ENCODE measurements around the gene WDR17. TPM values are rescaled to one million over a fixed set of nuclear protein-coding genes. Genes with fewer than 3 reads are reported as not detected.
"Not testable (repeated sequence)": the region's sequence is repeated elsewhere in the genome, so short reads cannot be mapped to it uniquely, and the experiment has no call there.

Gene WDR17
- polyA plus RNA-seq, 12 donors: 0.32 to 1.8 (median 0.68) TPM; not detected in 2

- no peak for DNase-seq
These were observed 126.3 kb downstream of the WDR17 start for GRCh38 chr4:176191974-176192373.

DNA sequence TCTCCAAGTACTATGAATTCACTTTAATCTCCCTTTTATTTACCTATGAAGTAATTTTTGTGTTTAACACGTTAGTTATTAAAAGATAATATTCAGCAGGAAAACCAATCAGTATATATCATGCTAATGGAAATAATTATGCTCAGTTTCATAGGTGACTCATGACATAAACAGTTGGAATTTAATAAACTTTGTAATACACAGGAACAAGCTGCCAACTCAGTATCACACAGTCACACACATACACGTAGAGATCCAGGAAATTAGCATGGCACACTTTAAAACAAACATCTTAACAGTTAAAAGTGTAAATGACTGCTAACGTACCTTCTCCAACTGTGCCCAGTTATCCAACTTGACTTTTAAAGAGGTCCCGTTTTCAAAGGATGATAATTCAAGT, 127.5 kb downstream of the WDR17 start:
- no peak for DNase-seq

DNA sequence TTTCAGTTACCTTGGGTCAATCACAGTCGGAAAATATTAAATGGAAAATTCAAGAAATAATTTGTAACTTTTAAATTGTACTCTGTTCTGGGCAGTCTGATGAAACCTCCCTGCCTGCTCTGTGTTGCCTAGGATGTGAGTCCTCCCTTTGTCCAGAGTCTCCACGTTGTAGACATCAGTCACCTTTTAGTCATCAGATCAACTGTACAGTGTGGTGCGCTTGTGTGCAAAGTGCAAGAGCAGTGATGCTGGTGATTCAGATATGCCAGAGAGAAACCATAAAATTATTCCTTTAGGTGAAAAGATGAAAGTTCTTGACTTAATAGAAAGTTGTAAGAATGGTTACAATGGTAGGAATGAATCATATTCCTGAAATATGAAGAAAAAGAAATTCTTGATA, 128.3 kb downstream of the WDR17 start:
- DNase-seq: no peak

GRCh38 chr4:176195184-176195978, 129.7 kb downstream of the WDR17 start, which contains the start of gene SPATA4:
SPATA4 (minus strand) TSS chr4:176195585; CDS start chr4:176195562, 23 bp downstream.
- peak; percentile 94 for DNase-seq

- DNase-seq: no peak
These were observed 132.8 kb downstream of the WDR17 start for GRCh38 chr4:176198316-176198903.

DNA sequence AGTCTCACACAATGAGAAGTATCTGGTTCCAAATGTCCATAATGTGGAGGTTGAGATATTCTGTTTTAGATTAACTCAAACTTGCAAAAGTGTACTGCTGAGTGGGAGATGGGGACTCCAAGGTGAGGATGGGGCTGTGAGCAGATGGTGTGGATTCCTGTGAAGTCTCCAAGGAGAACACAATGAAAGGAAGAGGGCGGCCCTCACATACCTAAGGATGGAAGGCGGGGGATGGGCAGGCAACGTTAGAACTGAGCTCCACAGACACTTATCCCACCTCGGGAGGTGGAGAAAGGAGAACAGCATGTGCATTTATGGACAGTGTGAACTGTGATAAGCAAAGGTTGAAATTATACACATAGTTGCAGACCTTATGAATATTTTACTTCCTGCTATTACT, 139.7 kb downstream of the WDR17 start:
- no peak for DNase-seq

DNA sequence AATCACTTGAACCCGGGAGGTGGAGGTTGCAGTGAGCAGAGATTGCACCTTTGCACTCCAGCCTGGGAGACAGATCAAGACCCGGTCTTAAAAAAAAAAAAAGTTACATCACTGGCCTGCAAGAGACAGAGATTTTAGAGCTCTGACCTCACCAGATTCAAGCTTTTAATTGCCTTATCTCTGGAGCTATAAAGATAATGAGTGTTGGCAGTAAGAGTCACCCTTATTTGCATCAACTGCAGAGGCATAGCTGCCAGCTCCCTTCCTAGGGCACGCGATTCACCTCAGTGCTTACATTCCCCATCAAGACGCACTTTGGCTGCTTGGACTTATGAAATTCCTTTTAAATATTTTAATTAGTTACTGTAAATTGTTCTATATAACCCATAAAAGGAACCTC, 142.2 kb downstream of the WDR17 start:
- no peak for DNase-seq

DNA sequence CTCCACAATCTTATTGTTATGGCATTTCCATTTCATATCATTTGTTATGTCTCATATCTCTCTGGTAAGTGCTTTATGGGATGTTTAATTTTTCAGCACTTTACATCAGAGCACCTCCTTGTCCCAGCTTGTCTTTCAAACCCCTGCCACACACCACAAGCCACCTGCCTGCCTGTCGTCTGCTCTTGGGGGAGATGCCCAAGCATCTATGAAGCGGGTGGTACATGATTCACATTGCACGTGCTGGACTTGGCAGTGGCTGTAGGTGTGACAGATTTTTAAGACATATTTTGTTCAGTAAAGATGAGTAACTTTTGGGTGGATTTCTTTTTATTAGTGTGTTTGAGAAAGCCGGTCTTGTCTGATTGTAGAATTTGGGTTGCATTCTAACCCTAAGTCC, 143.9 kb downstream of the WDR17 start:
- DNase-seq: no peak

- DNase-seq: no peak
These were observed 144.5 kb downstream of the WDR17 start for GRCh38 chr4:176210101-176210500.

GRCh38 chr4:176210579-176211296, 145.1 kb downstream of the WDR17 start:
- no peak for DNase-seq

DNA sequence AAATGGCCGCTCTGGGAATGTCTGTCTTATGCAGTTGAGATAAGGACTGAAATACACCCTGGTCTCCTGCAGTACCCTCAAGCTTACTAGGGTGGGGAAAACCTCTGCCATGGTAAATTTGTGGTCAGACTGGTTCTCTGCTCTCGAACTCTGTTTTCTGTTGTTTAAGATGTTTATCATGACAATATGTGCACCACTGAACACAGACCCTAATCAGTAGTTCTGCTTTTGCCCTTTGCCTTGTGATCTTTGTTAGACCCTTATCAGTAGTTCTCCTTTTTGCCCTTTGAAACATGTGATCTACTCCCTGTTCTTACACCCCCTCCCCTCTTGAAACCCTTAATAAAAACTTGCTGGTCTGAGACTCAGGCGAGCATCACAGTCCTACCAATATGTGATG, 146.7 kb downstream of the WDR17 start:
- DNase-seq: not testable (repeated sequence)

DNA sequence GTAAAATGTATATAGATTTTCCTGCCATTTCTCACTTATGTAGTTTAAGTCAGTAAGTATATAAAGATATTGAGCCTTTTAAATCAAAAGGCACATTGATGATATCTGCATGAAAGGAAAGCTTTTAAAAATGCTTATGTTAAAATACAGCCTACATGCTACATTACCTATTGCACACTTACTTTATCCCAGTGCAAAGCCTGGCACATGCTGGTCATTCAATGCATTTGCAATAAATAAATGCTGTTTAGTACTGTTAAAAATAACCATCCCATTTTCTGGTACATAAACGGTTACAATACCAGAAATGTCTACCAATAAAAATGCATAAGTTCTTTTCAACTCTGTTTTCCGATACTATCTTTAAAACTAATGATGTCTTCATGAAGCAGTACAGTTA, 151.9 kb downstream of the WDR17 start:
- DNase-seq: no peak

DNA sequence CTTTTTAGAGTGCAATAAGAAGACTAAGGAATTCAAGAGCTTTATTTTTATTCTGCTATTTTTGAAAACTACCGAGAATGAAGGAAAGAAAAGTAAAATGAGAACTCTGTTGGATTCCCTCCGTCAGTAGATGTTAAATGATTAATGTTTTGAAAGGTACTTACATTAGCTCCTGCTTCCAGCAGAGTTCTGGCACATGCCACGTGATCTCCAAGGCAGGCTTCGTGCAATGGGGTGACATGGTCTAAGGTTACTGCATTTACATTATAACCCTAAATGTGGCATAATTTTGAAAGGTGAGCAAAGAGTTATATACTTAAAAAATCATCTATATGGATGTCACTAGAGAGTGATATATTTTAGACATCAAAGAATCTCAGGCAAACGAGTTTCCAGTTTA, 156.5 kb downstream of the WDR17 start:
- DNase-seq: no peak

GRCh38 chr4:176223561-176223960, 157.9 kb downstream of the WDR17 start:
- no peak for DNase-seq

DNA sequence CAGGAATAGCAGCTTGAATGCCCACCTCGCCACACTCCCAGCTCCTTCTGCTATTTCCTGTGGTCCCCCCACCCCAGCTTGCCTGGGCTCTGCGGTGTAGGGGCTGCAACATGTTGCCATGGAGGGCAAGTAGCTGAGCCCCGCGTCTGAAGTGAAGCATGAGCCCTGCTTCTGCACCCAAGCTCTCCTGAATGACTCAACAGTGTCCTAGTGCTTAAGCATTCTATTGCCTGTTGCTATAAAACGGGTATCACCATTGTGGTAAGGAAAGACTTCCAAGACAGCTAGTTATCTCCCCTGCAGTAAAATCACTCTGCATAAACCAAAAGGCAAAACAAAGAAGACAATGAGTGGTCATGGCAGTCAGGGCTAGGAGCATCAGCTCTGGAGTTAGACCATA, 161.1 kb downstream of the WDR17 start:
- no peak for DNase-seq

DNA sequence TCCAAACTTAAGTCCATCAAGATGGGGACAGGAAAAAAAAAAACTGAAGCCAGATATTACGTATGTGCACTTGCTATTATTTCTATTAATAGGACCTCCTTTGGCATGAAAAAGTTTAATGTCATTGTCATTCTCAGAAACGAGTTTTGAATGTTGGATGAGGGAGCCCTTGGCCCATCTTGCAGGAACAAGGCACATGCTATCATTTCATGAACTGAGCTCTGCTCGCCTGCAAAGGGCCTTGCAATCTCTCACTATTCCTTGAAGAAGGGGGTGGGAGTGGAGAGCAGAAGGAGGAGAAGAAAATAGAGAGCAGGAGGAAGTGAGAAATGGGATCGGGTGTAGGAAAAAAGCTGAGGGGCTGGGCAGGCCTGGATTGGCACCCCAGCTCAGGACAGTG, 164.0 kb downstream of the WDR17 start:
- no peak for DNase-seq

Other genes starting within 250 kb of the WDR17 start
- gene SPATA4, start 129.7 kb downstream of the WDR17 start, polyA plus RNA-seq (ENCODE audit: insufficient read length in 12 of 12): under 1 TPM in 9 of 12 donors, not detected in 3; 0.17 to 0.93 (median 0.43) TPM
- gene ASB5, start 203.4 kb downstream of the WDR17 start, polyA plus RNA-seq (ENCODE audit: insufficient read length in 12 of 12): 100 to 1,000 TPM in 9 of 12 donors, 10 to 100 TPM in 2, not detected in 1; 41.0 to 196 (median 128) TPM

All from muscle of arm (tissue), 12 donors.